GM21360 (cell line): Measurements from ENCODE around the gene RIPOR2.

ENCODE experiments used
- ATAC-seq: cut with Tn5 transposase; IDR thresholded peaks from one replicate; pipeline ENCODE4 v1.9.1; 2021; ENCODE audit warnings: mild to moderate bottlenecking, moderate library complexity; ENCODE audit not compliant: unreplicated experiment

The RIPOR2 gene

DNA sequence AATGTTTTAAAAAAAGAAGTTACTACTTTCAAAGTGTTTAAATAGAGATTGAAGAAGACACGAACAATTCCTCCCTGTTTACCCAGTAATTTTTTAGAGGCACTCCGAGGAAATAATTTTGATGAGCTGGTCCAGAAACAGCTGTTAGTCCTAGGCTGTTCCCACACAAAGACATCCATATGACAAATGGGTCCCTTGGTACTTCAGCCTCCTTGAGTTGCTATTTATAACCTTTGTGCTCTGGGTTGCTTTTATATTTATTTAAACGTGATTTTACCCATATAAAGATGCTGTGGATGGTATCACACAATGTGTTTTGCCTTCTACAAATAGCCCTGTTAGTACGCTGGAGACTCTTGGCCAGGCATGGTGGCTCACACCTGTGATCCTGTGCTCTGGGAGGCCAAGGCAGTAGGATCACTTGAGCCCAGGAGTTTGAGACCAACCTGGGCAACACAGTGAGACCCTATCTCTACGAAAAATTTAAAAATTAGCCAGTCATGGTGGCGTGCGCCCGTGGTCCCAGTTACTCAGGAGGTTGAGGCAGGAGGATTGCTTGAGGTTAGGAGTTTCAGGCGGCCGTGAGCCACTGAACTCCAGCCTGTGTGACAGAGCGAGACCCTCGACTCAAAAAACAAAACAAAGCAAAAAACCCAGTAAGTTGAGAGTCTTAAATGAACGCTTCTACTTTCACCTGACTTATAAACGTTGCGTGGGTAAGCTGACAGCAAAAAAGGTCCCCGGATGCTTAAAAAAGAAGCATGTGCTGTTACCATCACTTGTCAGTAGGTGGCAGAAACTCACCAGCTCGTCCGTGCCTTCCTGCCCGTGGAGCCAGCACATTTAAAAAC, 80.1 kb downstream of the RIPOR2 start:
- no peak for ATAC-seq

DNA sequence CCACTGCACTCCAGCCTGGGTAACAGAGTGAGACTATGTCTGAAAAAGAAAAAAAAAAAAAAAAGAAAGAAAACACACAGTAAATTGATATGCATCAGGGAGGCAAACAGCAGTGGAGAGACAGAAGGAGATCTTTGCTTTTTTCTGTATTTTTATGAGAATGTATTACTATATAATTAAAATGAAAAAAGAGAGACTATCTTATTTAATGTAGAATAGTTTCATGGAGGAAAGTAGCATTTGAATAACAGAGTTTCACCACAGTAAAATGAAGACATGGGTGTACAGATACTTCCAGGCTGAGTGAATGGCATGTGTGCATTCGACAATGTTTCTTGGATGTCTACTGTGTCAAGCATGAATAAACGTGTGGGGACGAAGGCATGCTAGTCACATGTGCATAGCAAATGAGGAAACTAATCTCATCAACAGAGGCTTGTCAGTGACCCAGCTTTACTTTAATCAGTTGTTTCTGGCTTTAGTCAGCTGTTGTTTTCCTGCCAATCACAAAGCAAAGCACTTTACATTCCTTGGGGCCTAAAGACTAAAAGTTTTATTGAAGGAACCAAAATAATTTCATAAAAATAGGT, 81.6 kb downstream of the RIPOR2 start:
- ATAC-seq = no peak

DNA sequence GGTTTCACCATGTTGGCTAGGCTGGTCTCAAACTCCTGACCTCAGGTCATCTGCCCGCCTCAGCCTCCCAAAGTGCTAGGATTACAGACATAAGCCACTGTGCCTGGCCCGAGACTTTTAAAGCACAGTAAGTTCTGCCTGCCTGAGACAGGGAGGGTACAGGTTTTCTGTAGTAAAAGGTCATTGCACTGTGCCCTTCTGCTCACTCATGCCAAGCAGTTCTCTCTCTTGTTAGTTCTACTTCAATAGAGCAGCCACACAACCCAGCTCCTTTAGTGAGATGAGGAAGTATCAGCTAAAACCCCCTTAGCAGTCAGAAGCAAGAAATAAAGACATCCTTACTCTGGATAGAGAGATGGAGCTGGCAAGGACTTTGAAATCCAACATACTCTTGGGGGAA, 84.7 kb downstream of the RIPOR2 start:
- ATAC-seq = no peak

DNA sequence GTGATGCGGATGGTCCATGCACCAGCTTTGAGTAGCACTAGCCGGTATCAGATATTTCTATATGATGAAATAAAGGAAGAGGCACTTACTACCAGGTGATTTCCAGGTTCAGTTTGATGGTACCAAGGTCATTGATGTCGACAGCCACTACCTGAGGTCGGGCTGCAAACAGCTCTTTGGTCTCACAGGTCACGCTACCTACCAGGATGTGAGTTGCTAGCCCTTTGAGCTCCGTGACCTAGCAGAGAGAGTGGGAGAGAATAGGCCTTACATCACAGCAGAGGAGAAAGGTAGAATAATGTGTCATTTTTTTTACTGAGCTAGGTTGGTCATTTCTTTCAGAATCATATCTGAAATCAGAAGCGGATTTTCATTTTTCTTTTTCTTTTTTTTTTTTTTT, 86.0 kb downstream of the RIPOR2 start:
- ATAC-seq = no peak

DNA sequence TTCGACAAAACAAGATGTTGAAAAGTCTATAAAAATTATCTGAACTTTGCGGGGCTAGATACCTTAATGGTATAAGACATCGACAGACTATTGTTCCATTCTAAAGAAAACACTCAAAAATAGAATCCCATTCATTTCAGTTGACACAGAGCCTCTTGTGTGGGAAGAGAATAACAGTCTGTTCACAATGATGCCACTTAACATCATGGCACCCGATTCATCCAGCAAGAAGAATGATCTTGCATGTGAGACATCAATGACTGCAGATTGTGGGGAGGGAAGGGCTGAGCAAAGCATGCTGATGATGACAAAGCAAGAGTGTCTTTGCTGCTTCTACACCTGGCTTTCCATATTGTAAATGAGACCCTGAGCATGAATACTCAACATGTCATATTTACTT, 87.3 kb downstream of the RIPOR2 start:
- no peak for ATAC-seq

DNA sequence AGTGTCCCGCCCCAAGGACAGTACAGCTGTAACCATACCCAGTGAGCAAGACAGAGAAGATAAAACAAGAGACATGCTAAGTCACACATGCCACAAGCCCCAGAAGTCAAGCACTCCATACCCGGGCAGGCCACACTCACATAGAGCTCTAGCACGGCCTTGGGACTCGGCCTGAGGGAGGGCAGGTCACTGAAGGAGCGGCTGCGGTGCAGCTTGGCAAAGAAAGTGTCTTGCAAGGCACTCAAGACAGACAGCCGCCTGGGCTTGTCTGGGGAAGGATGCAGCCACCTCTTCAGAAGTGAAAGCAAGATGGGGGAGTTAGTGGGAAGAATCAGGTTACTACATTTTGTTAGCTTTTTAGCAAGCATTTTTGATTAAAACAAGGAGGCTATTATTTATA, 88.4 kb downstream of the RIPOR2 start:
- ATAC-seq = no peak

DNA sequence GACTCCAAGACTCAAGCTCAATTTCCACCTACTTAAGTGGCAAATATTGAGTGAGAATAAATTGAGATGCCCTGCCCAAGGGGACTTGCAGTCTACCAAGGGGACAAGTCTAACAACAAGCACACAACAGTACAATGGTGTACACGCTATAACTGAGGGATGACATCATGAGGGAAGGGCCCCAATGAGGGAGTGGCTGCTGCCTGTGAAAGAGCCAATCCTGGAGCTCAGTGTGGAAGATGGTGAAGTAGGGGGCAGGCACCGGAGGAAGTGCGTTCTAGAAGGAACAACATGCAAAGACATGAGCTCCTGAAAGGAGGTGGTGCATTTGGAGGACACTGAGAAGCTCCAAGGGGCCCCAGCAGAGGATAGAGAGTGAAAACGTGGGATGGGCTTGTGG, 90.2 kb downstream of the RIPOR2 start:
- ATAC-seq = no peak

DNA sequence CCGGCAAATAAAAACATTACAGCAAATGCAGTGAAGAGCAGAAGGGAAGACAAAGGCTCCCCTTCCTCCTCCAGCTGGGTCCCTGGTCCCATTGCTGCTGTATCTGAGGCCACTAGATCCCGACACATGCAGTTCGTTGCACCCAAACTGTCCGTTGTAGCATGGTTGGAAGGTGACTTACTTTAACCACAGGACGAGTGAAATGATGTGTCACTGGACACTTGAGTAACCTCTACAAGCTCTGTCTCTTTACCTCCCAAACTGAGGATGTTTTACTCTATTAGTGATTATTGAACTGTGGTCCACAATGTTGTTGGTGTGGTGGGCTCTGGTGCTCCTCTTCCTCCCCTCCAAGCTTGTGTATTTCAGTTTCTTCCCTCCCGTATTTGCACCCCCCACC, 90.9 kb downstream of the RIPOR2 start:
- ATAC-seq = no peak

DNA sequence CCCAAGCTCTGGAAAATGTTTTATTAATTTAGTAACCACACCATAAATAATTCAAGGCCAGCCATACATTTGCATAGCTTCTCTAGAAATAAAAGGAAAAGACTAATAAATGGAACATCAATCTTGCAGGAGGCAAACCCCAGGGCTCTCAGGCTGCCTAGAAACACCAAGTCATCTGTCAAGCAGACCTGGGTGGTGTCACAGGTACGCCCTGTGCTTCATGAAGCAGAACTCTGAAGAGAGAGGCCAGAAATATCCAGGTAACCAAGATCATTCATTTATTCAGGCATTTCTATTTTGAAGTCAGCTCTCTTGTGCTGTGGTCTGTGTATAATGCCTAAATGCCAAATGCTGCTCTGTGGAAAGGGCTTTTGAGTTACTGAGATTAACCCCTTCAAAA, 91.7 kb downstream of the RIPOR2 start:
- no peak for ATAC-seq

DNA sequence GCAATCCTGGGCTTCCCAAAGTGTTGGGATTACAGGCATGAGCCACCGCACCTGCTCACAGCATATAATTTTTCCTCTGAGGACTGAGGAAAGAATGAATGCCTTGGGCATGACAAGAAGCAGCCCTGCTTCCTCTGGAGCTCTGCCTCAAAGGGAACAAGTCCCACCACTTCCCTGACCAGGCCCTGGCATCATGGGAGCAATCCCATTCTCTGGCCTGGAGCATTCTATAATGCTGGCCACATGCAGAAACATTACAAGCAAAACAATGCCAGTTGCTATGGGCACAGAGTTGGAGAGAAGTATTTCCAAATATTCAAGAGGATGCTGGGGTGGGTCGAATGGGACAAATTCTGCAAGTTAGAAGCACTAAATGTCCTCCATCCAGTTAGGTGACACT, 95.6 kb downstream of the RIPOR2 start:
- no peak for ATAC-seq

DNA sequence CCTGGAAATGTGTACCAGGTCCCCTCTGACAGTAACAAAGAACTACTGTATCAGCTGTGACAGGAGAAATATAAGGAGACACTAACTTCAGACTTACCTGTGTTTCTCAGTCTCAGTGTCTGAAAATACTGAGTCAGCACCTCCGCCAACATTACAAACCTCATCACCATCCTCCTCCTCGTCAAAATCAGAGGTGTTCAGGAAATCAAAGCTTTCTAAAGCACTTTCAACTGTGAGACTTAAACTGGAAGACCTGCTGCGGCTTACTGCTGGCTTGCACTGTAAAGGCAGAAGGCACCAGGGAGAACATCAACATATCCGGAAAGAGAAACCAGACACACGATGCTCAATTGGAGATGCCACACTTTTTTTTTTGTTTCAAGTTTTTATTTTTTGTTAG, 96.8 kb downstream of the RIPOR2 start:
- no peak for ATAC-seq

DNA sequence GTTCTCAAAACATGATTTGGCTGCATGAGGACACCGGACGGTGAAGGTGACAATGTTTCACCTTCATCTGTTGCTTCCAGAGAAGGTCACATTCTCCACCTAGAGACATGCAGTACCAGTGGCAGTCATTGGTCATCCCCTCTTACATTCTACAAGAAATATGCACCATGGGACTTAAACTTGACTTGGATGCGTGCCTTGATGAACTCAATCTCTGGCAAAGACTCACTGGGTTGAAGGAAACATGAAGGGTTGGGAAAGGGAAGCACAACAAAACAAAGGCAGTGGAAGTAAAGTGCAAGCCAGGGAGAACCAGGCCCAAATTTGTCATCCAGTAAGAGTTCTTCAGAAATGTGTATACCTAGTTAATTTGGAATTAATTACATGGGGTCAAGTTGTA, 97.7 kb downstream of the RIPOR2 start:
- no peak for ATAC-seq

DNA sequence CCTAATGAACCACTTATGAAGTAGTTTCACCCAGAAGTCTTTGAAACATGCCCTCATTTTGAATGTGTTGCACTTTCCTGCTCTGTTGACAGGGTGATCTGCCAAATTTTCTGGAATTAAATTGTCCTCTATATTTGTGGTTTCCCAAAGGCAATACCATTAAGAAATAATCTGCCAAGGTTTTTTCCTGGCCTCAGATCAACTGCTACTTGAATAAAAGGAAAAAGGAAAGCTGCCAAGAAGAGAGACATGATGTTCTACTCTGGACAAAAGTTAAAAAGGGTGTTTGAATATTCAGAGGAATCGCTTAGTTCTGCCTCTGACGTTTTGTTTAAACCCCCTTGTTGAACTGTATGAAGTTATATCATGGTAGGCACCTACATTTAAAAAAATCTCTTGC, 99.7 kb downstream of the RIPOR2 start:
- ATAC-seq = no peak

DNA sequence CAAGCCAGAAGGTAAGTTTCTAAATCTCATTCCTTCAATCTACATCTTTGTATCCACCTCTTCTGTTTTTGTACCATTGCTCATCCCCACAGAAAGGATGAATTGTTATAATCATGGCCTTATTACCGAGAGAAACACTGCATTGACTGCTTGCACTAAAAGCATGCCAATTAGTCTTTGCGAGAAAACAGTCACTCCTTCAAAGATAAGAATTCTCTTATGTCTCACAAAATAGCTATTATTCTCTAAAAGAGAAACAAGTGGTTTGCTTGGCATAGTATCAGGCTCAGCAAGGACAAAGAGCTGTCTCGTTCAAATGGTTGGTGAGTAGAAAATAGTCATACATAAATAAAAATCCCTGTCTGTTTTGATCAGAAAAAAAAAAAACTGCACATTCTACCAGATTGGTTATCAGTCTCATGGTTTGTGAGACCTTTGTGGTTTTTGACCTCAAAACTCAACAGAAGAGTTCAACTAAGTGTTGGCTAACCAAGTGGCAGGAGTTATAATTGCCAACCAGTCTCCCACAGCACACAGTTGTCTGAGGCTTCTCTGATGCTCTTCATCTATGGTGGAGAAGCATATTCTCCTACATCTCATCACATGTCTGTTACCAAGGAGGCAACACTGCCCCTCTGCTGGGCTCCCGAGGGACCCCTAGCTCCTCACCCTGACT, 101.9 kb downstream of the RIPOR2 start:
- ATAC-seq = no peak

DNA sequence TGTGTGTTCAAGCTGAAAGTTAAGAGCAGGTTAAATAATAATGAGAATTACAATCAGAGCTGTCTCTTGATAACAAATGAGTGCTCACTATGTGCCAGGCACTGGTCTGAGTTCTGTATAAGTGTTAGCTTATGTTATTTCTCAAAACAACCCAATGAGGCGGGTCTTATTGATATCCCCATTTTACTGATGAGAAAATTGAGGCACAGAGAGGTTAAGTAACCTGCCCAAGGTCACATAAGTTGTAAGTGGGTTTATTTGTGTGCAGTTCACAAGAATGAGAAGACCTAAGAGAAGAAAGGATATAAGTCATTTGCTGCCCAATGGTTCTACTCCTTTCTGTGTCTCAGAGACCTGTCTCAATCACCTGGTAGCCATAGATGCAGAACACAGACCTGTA, 103.0 kb downstream of the RIPOR2 start:
- ATAC-seq = no peak

DNA sequence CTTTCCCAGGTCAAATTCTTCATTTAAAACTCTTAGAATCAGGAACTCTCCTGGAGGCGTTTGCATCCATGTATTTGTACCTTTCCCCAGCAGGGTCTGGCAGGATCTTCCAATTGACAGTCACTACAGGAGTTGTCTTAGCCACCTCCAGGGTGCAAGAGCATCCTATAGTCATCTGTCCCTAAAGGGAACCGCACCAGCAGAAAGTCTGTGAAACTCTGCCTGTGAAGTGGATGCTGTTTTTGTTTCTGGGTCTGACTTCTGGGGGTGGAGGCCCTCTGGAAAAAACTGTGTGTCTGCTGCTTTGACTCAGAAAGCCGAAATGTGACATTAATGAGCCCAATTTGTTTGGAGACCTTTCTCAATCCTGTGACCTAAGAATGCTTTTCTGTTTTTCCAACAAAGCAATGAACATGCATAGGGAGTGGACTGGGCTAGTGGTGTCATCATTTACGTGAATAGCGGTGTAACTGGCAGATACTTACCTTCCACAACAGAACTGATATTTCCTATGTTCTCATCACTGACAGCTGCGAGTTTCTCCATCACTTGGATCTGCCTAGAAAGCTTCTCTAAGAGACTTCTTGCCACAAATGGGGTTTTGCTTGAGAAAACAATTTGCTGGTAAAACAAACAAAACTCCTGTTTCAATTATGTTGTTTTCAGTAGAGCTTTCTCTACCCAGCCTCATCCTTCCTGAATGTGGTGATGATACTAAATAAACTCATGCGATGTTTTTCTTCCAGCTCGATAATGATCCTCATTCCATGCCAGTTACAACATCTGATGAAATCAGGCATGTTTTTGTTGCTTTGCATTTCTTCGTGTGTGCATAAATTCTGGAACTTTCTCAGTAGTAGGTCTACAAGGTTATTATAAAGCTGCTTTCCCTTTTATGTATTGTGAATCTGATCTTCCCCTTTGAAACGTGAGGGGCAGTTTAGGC, 103.7 kb downstream of the RIPOR2 start:
- no peak for ATAC-seq

DNA sequence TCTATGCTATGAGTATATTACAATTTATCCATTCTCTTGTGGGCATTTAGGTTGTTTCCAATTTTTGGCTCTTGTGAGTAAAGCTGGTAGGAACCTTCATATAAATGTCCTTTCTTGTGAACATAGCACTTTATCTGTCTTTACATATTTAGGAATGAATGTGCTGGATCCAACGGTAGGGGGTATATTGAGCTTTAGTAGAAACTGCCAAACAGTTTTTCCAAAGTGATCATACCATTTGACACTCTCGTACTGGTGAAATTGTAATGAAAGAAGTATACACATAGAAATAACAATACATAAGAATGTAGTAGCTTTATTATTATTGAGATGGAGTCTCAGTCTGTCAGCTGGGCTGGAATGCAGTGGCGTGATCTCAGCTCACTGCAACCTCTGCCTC, 106.1 kb downstream of the RIPOR2 start:
- ATAC-seq = no peak

DNA sequence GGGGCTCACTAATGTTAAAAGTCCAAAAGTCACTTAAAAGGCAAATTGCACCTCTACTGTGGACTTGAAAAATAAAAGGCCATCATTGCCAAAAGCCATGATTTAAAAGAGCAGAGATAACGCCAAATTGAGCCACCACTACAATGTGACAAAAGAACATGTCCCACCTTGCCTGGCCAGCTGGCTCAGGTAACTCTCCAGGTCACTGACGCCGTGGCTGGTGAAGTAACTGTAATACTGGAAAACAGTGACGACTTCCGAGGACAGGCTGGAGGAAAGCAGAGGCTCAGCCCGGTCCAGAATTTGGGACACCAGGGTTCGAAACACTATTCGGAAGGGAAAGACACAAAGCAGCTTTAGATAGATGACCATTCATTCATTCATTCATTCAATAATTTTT, 107.8 kb downstream of the RIPOR2 start:
- no peak for ATAC-seq

DNA sequence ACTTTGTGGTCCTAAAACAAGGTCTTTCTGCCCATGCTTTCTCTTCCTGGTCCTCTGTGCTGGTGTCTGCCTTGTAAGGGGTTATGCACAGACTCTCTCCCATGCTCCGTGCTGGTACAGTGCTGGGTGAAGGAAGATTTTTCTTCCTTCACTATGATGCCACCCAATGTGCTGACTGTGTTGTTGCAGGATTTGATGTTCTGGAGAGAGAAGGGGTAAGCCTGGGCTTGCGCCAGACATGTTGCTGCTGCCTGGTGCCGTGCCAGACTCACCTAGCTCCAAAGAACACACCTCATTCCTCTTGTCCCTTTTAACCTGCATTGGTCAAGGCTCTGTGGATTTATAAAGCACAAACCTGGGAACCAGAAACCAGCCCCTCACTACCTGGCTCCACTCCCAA, 108.6 kb downstream of the RIPOR2 start:
- ATAC-seq = no peak

DNA sequence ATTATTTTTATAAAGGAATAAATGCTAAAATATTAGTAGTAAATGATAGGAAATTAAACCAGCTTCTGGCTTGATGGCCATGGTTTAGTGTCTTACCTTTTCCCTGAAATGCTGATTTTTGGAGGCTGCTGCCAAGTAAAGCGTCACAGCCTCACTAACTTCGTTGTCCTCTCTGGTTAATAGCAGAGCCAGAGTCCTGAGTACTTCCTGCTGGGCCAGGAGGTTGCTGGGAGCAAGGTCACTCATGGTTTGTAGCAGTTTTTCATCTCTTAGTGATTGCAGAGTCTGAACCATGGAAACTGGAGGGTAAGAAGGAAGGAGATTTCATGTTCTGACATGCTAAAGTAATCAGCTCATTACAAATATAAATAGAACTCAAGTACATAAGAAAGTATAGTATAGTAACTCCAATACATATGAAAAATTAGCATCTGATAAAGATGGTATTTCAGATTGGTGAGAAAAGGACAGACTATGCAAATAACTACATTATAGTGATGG, 110.6 kb downstream of the RIPOR2 start:
- no peak for ATAC-seq
